CD14-positive monocyte (primary cell): ENCODE results near the gene SMYD3. TPM values are rescaled to one million over a fixed set of nuclear protein-coding genes. Genes with fewer than 3 reads are reported as not detected.

Source experiments
- DNase-seq, 3 donors: peaks; one replicate each; pipeline ENCODE4 v3.0.0-alpha.2; 2011 to 2022
- H2AFZ ChIP-seq: 2 replicates; pipeline ENCODE4 v1.6.0; 2012; ENCODE audit warnings: mild to moderate bottlenecking, low read depth, low read length, inconsistent platforms; ENCODE audit not compliant: insufficient read depth, poor library complexity, severe bottlenecking
- H3K27ac ChIP-seq, 2 donors: 1 replicate in 1 of 2; 2 replicates in 1 of 2; pipeline ENCODE4 v1.5.1; 2012 to 2013; ENCODE audit warnings: low read length in 2 of 2, control low read depth in 1 of 2, inconsistent platforms in 1 of 2, low read depth in 1 of 2, mild to moderate bottlenecking in 1 of 2
- H3K27me3 ChIP-seq, 2 donors: one replicate each; pipeline versions ENCODE4 v1.6.0 to v1.6.1; 2011 to 2013; ENCODE audit warnings: low read length in 2 of 2; ENCODE audit not compliant: control insufficient read depth in 2 of 2, insufficient read depth in 2 of 2
- H3K36me3 ChIP-seq, 2 donors: replicated peaks in 1 of 2; 1 replicate in 1 of 2; 2 replicates in 1 of 2; pipeline versions ENCODE4 v1.5.1 to v1.6.1; 2012 to 2013; ENCODE audit warnings: low read length in 2 of 2, control low read depth in 1 of 2, inconsistent platforms in 1 of 2, mild to moderate bottlenecking in 1 of 2; ENCODE audit not compliant: insufficient read depth in 2 of 2, control insufficient read depth in 1 of 2
- H3K4me1 ChIP-seq, 2 donors: 1 replicate in 1 of 2; 2 replicates in 1 of 2; pipeline versions ENCODE4 v1.5.1 to v1.6.1; 2012 to 2013; ENCODE audit warnings: low read length in 2 of 2, control low read depth in 1 of 2, inconsistent platforms in 1 of 2, mild to moderate bottlenecking in 1 of 2, moderate library complexity in 1 of 2; ENCODE audit not compliant: insufficient read depth in 2 of 2, control insufficient read depth in 1 of 2
- H3K4me2 ChIP-seq: replicated peaks from 2 replicates; pipeline ENCODE3; 2012; ENCODE audit warnings: low read length, moderate library complexity, mild to moderate bottlenecking; ENCODE audit not compliant: poor library complexity, severe bottlenecking; ENCODE audit errors: extremely low read depth
- H3K4me3 ChIP-seq, 3 experiments: fragments of 200-600 bp in 1 of 3; sonication (generic) in 1 of 3; replicated peaks in 1 of 3; 1 replicate in 2 of 3; 2 replicates in 1 of 3; pipeline ENCODE4 v1.5.1; 2011 to 2013; ENCODE audit warnings: low read length in 3 of 3, mild to moderate bottlenecking in 3 of 3, control low read depth in 2 of 3, low read depth in 2 of 3, inconsistent platforms in 1 of 3, moderate library complexity in 1 of 3
- H3K79me2 ChIP-seq: 2 replicates; pipeline ENCODE4 v1.6.0; 2012; ENCODE audit warnings: mild to moderate bottlenecking, control low read depth, inconsistent platforms, low read length, moderate library complexity; ENCODE audit not compliant: insufficient read depth
- H3K9ac ChIP-seq: 2 replicates; pipeline ENCODE4 v1.6.0; 2017; ENCODE audit warnings: low read length, mild to moderate bottlenecking; ENCODE audit not compliant: insufficient read depth, poor library complexity, severe bottlenecking
- H3K9me3 ChIP-seq, 2 donors: replicated peaks in 1 of 2; 1 replicate in 1 of 2; 2 replicates in 1 of 2; pipeline versions ENCODE4 v1.5.1 to v1.6.1; 2012 to 2013; ENCODE audit warnings: low read length in 2 of 2, control low read depth in 1 of 2; ENCODE audit not compliant: control insufficient read depth in 1 of 2, insufficient read depth in 1 of 2
- H4K20me1 ChIP-seq: 2 replicates; pipeline ENCODE4 v1.6.0; 2012; ENCODE audit warnings: mild to moderate bottlenecking, low read length, control low read depth, moderate library complexity; ENCODE audit not compliant: insufficient read depth
- H3K27ac Mint-ChIP-seq, 7 donors: one replicate each; pipeline ENCODE4 v1.8.0; 2020; ENCODE audit warnings: mild to moderate bottlenecking in 7 of 7, mixed read lengths in 7 of 7, moderate library complexity in 6 of 7, inconsistent platforms in 2 of 7
- H3K27me3 Mint-ChIP-seq, 3 donors: one replicate each; pipeline ENCODE4 v1.8.0; 2021 to 2022; ENCODE audit warnings: low read depth in 3 of 3, mild to moderate bottlenecking in 3 of 3, mixed read lengths in 3 of 3, moderate library complexity in 3 of 3, inconsistent platforms in 1 of 3
- H3K36me3 Mint-ChIP-seq, 2 donors: one replicate each; pipeline ENCODE4 v1.8.0; 2020; ENCODE audit warnings: mixed read lengths in 2 of 2, inconsistent platforms in 1 of 2, mild to moderate bottlenecking in 1 of 2
- H3K4me1 Mint-ChIP-seq: one replicate; pipeline ENCODE4 v1.8.0; 2020; ENCODE audit warnings: mild to moderate bottlenecking, mixed read lengths
- H3K4me3 Mint-ChIP-seq, 2 donors: one replicate each; pipeline ENCODE4 v1.8.0; 2020; ENCODE audit warnings: mild to moderate bottlenecking in 2 of 2, mixed read lengths in 2 of 2, moderate library complexity in 1 of 2
- H3K9me3 Mint-ChIP-seq, 7 donors: one replicate each; pipeline ENCODE4 v1.8.0; 2020 to 2022; ENCODE audit warnings: mixed read lengths in 7 of 7, mild to moderate bottlenecking in 6 of 7, moderate library complexity in 6 of 7, inconsistent platforms in 2 of 7
- WGBS: methylation state at CpG from one replicate; pipeline ENCODE4 v1.1.5; 2013; ENCODE audit warnings: missing lambda C conversion rate; ENCODE audit not compliant: insufficient coverage; 5-methylcytosine and 5-hydroxymethylcytosine counted together
- intact Hi-C, 2 donors: fragments of 100-400 bp; cut with micrococcal nuclease; formaldehyde crosslinking; loops; one replicate each; pipeline versions ENCODE4 v1.15.0 to v1.15.1; 2023
- polyA plus RNA-seq, 3 donors: library from polyadenylated mRNA; depleted of rRNA in 1 of 3; unstranded in 2 of 3; stranded (reverse) in 1 of 3; fragments of 300-500 nt in 2 of 3; fragments of >200 nt in 1 of 3; fragmentation: Illumina TruSeq in 2 of 3; gene quantifications; 1 replicate in 2 of 3; 2 replicates in 1 of 3; pipeline ENCODE4 v1.2.3, GENCODE V29; 2012 to 2021
- TF ChIP-seq, protein P1 (sequence below): fragments of 200-600 bp; IDR thresholded peaks from one replicate; pipeline ENCODE4 v1.8.0; 2022; ENCODE audit warnings: antibody characterized with exemption, mild to moderate bottlenecking

Gene SMYD3
- polyA plus RNA-seq, 3 donors, result 2.7 to 8.4 (median 4.0) TPM

DNA sequence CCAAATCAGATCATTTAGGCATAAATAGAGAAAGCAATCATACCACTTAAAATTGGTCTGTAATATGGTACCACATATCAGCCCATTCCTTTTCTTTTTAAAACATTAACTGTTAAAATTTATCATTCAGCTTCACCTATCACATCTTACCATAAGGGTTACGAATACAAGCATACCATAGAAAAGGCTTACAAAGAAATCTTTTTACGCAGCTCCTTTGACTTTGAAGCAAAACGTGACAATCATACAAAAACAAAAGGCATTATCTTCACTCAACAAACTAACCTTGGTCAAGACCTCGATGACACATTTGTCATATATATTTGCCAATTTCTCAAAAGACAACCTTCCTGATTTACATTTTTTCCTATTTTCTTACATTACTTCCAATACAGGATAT, 169.0 kb downstream of the SMYD3 start:
- no peaks in the 10 kb centered on the region for H3K27me3 Mint-ChIP-seq
- WGBS, result 100% methylated on average over 2 of the region's 4 CpGs
- Histone ChIP-seq H3K9me3 (no peaks in the 10 kb centered on the region), H3K36me3 (no peaks in the 10 kb centered on the region), H3K27ac (no peak overlapping the region), H3K27me3 (no peaks in the 10 kb centered on the region), H3K79me2 (no peaks in the 10 kb centered on the region), H3K9ac (no peak overlapping the region), H3K4me1 (no peaks in the 10 kb centered on the region), H4K20me1 (no peaks in the 10 kb centered on the region), H3K4me2 (no peak overlapping the region), H3K4me3 (no peak overlapping the region), H2AFZ (no peak overlapping the region)
- no peak overlapping the region for H3K27ac Mint-ChIP-seq
- intact Hi-C loops, result no loop called here
- H3K4me3 Mint-ChIP-seq, result no peak overlapping the region
- DNase-seq, result no peak
- peaks cover 2 to 4% of the 10 kb centered on the region in 2 donors for H3K36me3 Mint-ChIP-seq
- H3K4me1 Mint-ChIP-seq, result peaks cover 2% of the 10 kb centered on the region
- TF ChIP-seq, protein P1, sequence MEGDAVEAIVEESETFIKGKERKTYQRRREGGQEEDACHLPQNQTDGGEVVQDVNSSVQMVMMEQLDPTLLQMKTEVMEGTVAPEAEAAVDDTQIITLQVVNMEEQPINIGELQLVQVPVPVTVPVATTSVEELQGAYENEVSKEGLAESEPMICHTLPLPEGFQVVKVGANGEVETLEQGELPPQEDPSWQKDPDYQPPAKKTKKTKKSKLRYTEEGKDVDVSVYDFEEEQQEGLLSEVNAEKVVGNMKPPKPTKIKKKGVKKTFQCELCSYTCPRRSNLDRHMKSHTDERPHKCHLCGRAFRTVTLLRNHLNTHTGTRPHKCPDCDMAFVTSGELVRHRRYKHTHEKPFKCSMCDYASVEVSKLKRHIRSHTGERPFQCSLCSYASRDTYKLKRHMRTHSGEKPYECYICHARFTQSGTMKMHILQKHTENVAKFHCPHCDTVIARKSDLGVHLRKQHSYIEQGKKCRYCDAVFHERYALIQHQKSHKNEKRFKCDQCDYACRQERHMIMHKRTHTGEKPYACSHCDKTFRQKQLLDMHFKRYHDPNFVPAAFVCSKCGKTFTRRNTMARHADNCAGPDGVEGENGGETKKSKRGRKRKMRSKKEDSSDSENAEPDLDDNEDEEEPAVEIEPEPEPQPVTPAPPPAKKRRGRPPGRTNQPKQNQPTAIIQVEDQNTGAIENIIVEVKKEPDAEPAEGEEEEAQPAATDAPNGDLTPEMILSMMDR, result no peak
- H3K9me3 Mint-ChIP-seq, result peaks cover 0 to 2% (median 0%) of the 10 kb centered on the region in 7 donors

DNA sequence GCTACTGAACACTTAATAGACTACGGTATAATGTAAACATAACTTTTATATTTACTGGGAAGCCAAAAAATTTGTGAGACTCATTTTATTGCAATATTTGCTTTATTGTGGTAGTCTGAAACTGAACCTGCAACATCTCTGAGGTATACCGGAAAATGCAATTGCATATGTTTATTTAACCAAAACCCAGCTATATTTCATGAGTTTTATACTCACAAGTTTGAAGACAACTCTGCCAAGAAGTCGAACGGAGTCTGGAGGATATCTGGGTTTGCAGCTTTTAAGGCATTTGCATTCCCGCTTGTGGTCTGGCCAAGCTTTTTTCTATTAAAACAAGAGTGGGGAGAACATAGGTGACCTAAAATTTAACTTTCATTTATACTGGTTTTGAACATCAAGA, 171.9 kb downstream of the SMYD3 start:
- DNase-seq, result no peak
- no peaks in the 10 kb centered on the region for H3K9me3 ChIP-seq
- no peaks in the 10 kb centered on the region for H3K79me2 ChIP-seq
- H3K9ac ChIP-seq, result no peak overlapping the region
- H3K4me3 Mint-ChIP-seq, result no peak overlapping the region
- peaks cover 6% of the 10 kb centered on the region in 2 donors for H3K36me3 Mint-ChIP-seq
- H3K4me3 ChIP-seq, result no peak overlapping the region
- H3K27ac Mint-ChIP-seq, result no peak overlapping the region
- H3K4me2 ChIP-seq, result no peak overlapping the region
- H3K27me3 Mint-ChIP-seq, result no peaks in the 10 kb centered on the region
- H3K36me3 ChIP-seq, result no peaks in the 10 kb centered on the region
- TF ChIP-seq, protein P1, result no peak
- H4K20me1 ChIP-seq, result no peaks in the 10 kb centered on the region
- H3K27ac ChIP-seq, result no peak overlapping the region
- H2AFZ ChIP-seq, result no peak overlapping the region
- no peaks in the 10 kb centered on the region for H3K4me1 ChIP-seq
- H3K27me3 ChIP-seq, result no peaks in the 10 kb centered on the region
- intact Hi-C loops, result no loop called here
- no CpG with 5 or more reads among the region's 5 CpGs for WGBS
- peaks cover 2% of the 10 kb centered on the region for H3K4me1 Mint-ChIP-seq
- H3K9me3 Mint-ChIP-seq, result peaks cover 0 to 2% (median 0%) of the 10 kb centered on the region in 7 donors
